Measurements from ENCODE around the gene ARHGEF38. TPM values are rescaled to one million over a fixed set of nuclear protein-coding genes. Genes with fewer than 3 reads are reported as not detected.

ARHGEF38 gene
- total RNA-seq, 1 donor from 2014 or later, result 1.6 TPM

DNA sequence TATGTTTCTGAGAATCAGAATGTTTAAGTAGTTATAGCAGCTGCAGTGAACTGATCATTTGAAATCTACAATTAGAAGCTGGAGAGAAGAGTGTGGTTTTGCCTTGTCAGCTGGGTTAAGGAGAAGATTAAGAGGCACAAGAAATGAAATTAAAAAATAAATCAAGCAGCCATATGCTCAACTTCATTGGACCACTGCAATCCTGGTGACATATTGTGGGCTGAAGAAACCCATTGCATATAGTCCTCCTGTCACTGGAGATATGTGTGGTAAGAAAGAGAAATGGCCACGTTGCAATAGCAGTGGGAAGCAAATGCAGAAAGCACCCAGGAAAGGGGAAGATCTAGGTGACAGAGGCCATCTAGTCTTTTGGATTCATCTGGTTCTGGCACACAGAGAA, 93.0 kb downstream of the ARHGEF38 start:
- H3K27me3 Mint-ChIP-seq, result no peaks in the 10 kb centered on the region
- DNase-seq (ENCODE audit: low spot score, unreplicated experiment), result no peak
- H3K4me3 Mint-ChIP-seq (ENCODE audit: low read depth), result no peak overlapping the region
- no peaks in the 10 kb centered on the region for H3K36me3 Mint-ChIP-seq (ENCODE audit: insufficient read depth)
- TF ChIP-seq, protein P1, sequence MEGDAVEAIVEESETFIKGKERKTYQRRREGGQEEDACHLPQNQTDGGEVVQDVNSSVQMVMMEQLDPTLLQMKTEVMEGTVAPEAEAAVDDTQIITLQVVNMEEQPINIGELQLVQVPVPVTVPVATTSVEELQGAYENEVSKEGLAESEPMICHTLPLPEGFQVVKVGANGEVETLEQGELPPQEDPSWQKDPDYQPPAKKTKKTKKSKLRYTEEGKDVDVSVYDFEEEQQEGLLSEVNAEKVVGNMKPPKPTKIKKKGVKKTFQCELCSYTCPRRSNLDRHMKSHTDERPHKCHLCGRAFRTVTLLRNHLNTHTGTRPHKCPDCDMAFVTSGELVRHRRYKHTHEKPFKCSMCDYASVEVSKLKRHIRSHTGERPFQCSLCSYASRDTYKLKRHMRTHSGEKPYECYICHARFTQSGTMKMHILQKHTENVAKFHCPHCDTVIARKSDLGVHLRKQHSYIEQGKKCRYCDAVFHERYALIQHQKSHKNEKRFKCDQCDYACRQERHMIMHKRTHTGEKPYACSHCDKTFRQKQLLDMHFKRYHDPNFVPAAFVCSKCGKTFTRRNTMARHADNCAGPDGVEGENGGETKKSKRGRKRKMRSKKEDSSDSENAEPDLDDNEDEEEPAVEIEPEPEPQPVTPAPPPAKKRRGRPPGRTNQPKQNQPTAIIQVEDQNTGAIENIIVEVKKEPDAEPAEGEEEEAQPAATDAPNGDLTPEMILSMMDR (IDR thresholded peaks at IDR 0.05; ENCODE audit: unreplicated experiment), result no peak
- no peaks in the 10 kb centered on the region for H3K4me1 Mint-ChIP-seq (ENCODE audit: low read depth)
- H3K9me3 Mint-ChIP-seq (ENCODE audit: low read depth), result no peaks in the 10 kb centered on the region
- H3K27ac Mint-ChIP-seq, result no peak overlapping the region

DNA sequence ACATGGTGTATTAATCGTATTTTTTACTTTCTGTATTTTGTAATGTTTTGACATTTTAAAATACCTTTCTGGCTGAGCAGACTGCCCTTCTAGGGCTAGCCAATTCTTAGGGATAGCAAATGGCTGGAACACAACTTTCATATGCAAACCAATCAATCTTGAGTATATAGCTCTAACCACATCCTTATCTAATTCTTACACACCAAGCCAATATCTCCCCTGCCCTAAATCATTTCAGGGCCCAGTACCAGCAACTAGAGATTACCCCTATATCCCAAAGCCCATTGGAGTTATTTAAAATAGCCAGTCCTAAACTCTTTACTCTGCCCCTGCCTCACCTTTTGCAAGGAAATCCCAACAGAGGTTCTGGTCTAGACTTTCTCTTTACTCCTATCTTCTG, 97.8 kb downstream of the ARHGEF38 start:
- no peak overlapping the region for H3K4me3 Mint-ChIP-seq (ENCODE audit: low read depth)
- H3K27me3 Mint-ChIP-seq, result no peaks in the 10 kb centered on the region

DNA sequence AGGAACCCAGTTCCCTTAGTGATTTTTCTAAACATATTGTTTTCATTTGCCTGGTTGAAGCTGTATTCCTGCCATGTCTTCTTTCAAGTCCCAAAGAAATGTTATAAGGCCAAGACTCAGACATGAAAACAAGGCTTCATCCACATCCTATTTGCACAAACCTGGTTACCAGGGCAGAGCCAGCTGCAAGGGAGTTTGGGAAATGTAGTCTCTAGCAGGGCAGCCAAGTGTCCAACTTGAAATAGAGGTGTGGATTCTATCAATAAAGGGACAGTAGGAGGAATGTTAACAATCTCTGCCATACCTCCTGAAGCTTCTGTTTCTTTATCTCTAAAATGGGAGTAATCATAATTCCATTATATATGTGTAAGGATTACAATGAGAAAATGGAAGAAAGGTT, 99.5 kb downstream of the ARHGEF38 start:
- H3K27ac Mint-ChIP-seq, result no peak overlapping the region

More for the DNA sequence above, 97.8 kb downstream of the ARHGEF38 start:
- H3K27ac Mint-ChIP-seq, result no peak overlapping the region
- TF ChIP-seq, protein P1 (IDR thresholded peaks at IDR 0.05; ENCODE audit: unreplicated experiment), result no peak
- no peak for DNase-seq (ENCODE audit: low spot score, unreplicated experiment)
- H3K36me3 Mint-ChIP-seq (ENCODE audit: insufficient read depth), result no peaks in the 10 kb centered on the region
- no peaks in the 10 kb centered on the region for H3K4me1 Mint-ChIP-seq (ENCODE audit: low read depth)
- H3K9me3 Mint-ChIP-seq (ENCODE audit: low read depth), result no peaks in the 10 kb centered on the region

DNA sequence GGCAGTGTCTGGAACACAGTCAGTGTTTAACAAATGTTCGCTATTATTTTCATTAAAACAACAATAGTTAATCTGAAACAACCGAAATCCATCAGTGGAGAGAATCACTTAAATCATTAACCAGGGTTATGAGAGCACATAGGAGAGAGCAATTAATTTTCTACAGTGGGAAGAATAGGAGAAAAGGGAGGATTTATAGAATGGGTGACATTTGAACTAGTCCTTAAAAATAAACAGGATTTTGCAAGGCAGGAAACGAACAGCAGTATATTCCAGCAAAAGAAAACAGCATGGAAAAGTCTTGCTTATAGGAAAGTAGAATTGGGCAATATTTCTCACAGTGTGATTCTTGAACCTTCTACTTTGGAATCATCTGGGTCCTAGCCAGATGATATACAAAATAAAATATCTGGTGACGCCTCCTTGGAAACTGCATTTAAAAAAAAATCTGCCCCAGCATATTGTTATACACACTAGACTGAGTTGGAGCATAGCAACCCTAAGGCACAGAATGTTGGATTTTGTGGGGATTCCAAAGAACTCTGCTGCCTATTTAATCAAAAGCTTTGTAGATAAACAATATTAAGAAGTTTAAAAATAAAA, 100.0 kb downstream of the ARHGEF38 start:
- DNase-seq (ENCODE audit: low spot score, unreplicated experiment), result no peak
- no peak overlapping the region for H3K27ac Mint-ChIP-seq
- TF ChIP-seq, protein P1 (IDR thresholded peaks at IDR 0.05; ENCODE audit: unreplicated experiment), result no peak
- no peak overlapping the region for H3K4me3 Mint-ChIP-seq (ENCODE audit: low read depth)
- H3K36me3 Mint-ChIP-seq (ENCODE audit: insufficient read depth), result no peaks in the 10 kb centered on the region
- no peaks in the 10 kb centered on the region for H3K9me3 Mint-ChIP-seq (ENCODE audit: low read depth)
- H3K27me3 Mint-ChIP-seq, result no peaks in the 10 kb centered on the region
- no peaks in the 10 kb centered on the region for H3K4me1 Mint-ChIP-seq (ENCODE audit: low read depth)

More for the DNA sequence above, 99.5 kb downstream of the ARHGEF38 start:
- no peaks in the 10 kb centered on the region for H3K4me1 Mint-ChIP-seq (ENCODE audit: low read depth)
- H3K9me3 Mint-ChIP-seq (ENCODE audit: low read depth), result no peaks in the 10 kb centered on the region
- no peak overlapping the region for H3K4me3 Mint-ChIP-seq (ENCODE audit: low read depth)
- H3K27me3 Mint-ChIP-seq, result no peaks in the 10 kb centered on the region
- DNase-seq (ENCODE audit: low spot score, unreplicated experiment), result no peak
- no peaks in the 10 kb centered on the region for H3K36me3 Mint-ChIP-seq (ENCODE audit: insufficient read depth)
- TF ChIP-seq, protein P1 (IDR thresholded peaks at IDR 0.05; ENCODE audit: unreplicated experiment), result no peak

DNA sequence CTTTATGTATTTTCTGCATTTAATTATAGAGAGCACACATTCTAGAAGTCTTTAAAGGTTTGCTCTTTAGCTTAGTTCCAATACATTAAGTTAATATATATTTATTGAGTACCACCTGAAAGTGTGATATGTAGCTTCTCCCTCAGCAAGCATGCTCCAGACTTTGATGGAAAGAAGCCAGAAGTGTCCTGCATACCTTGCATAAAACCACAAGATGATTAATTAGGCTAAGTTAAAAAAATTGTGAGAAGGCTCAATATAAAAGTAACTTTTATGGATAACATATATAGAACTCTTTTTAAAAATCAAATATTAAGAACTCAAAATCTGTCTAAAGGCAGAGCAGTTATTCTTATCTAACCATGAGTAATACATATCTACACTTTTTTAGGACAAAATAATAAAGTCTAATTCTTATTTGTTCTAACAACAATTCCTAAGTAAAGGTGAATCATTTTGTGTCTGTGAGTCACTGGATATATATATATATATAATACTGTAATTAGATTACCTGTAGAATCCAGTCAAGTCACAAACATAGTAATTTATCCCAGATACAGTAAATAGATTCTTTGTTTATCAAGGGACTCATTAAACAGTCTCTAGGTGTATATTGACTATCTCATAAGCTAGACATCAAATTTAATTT, 104.8 kb downstream of the ARHGEF38 start:
- Mint-ChIP-seq H3K27ac (no peak overlapping the region), H3K4me1 (ENCODE audit: low read depth) (no peaks in the 10 kb centered on the region), H3K4me3 (ENCODE audit: low read depth) (no peak overlapping the region), H3K36me3 (ENCODE audit: insufficient read depth) (no peaks in the 10 kb centered on the region), H3K9me3 (ENCODE audit: low read depth) (no peaks in the 10 kb centered on the region), H3K27me3 (no peaks in the 10 kb centered on the region)
- TF ChIP-seq, protein P1 (IDR thresholded peaks at IDR 0.05; ENCODE audit: unreplicated experiment), result no peak
- no peak for DNase-seq (ENCODE audit: low spot score, unreplicated experiment)

All from progenitor cell of endocrine pancreas (in vitro differentiated cells).